Tongue (tissue), 2 donors: Measurements from ENCODE around the gene OPCML. TPM values are rescaled to one million over a fixed set of nuclear protein-coding genes. Genes with fewer than 3 reads are reported as not detected.

Experiments
- DNase-seq: peaks from one replicate; pipeline ENCODE4 v3.0.0-alpha.2; 2015
- total RNA-seq: library from RNA; depleted of rRNA; stranded (reverse); fragments of >200 nt; gene quantifications from one replicate; pipeline ENCODE4 v1.2.3, GENCODE V29; 2014

The OPCML gene
- total RNA-seq, 1 donor from 2014 or later: 0.41 TPM

- DNase-seq: no peak
These were observed 254.4 kb downstream of the OPCML start for GRCh38 chr11:133277886-133278285.

- no peak for DNase-seq
These were observed 260.2 kb downstream of the OPCML start for GRCh38 chr11:133271871-133272776.

- DNase-seq: no peak
These were observed 261.1 kb downstream of the OPCML start for GRCh38 chr11:133271206-133271605.

GRCh38 chr11:133269267-133269666 is 263.0 kb downstream of the OPCML start:
- DNase-seq: no peak

GRCh38 chr11:133266986-133267385 is 265.3 kb downstream of the OPCML start:
- DNase-seq: peak; percentile 22

- no peak for DNase-seq
These were observed 266.7 kb downstream of the OPCML start for GRCh38 chr11:133265530-133266035.

GRCh38 chr11:133263332-133263731 is 269.0 kb downstream of the OPCML start:
- no peak for DNase-seq

- DNase-seq: no peak
These were observed 273.6 kb downstream of the OPCML start for GRCh38 chr11:133258751-133259150.

GRCh38 chr11:133254601-133255000 is 277.7 kb downstream of the OPCML start:
- no peak for DNase-seq

GRCh38 chr11:133253570-133253969 is 278.7 kb downstream of the OPCML start:
- DNase-seq: no peak

- no peak for DNase-seq
These were observed 280.5 kb downstream of the OPCML start for GRCh38 chr11:133251841-133252240.

GRCh38 chr11:133249530-133249929 is 282.8 kb downstream of the OPCML start:
- no peak for DNase-seq

GRCh38 chr11:133249065-133249464 is 283.2 kb downstream of the OPCML start:
- no peak for DNase-seq

GRCh38 chr11:133243832-133244231 is 288.5 kb downstream of the OPCML start:
- DNase-seq: no peak

- no peak for DNase-seq
These were observed 291.2 kb downstream of the OPCML start for GRCh38 chr11:133240908-133241655.

GRCh38 chr11:133239575-133239974 is 292.7 kb downstream of the OPCML start:
- DNase-seq: no peak

GRCh38 chr11:133238495-133238894 is 293.8 kb downstream of the OPCML start:
- DNase-seq: no peak

GRCh38 chr11:133238027-133238426 is 294.3 kb downstream of the OPCML start:
- DNase-seq: no peak

GRCh38 chr11:133235381-133235780 is 296.9 kb downstream of the OPCML start:
- no peak for DNase-seq

GRCh38 chr11:133234883-133235282 is 297.4 kb downstream of the OPCML start:
- no peak for DNase-seq

GRCh38 chr11:133232665-133233064 is 299.6 kb downstream of the OPCML start:
- DNase-seq: no peak

GRCh38 chr11:133230431-133230830 is 301.9 kb downstream of the OPCML start:
- no peak for DNase-seq
